ENCODE results near the gene ADAMTS20.
"Not testable (repeated sequence)": the region's sequence is repeated elsewhere in the genome, so short reads cannot be mapped to it uniquely, and the experiment has no call there.

The ADAMTS20 gene

GRCh38 chr12:43551971-43552559, at the start of gene ADAMTS20:
Gene ADAMTS20 (minus strand): TSS chr12:43552203. CDS start chr12:43551921, 282 bp downstream.
- DNase-seq (ENCODE audit: low spot score), result no peak

GRCh38 chr12:43599708-43600107, 47.7 kb upstream of the ADAMTS20 start:
- no peak for DNase-seq (ENCODE audit: low spot score)

GRCh38 chr12:43599066-43599465, 47.1 kb upstream of the ADAMTS20 start:
- no peak for DNase-seq (ENCODE audit: low spot score)

- DNase-seq (ENCODE audit: low spot score), result no peak
Observed at GRCh38 chr12:43590307-43590706, 38.3 kb upstream of the ADAMTS20 start.

GRCh38 chr12:43586646-43587245, 34.7 kb upstream of the ADAMTS20 start:
- no peak for DNase-seq (ENCODE audit: low spot score)

GRCh38 chr12:43585676-43586075, 33.7 kb upstream of the ADAMTS20 start:
- DNase-seq (ENCODE audit: low spot score), result no peak

GRCh38 chr12:43580601-43581000, 28.6 kb upstream of the ADAMTS20 start:
- DNase-seq (ENCODE audit: low spot score), result no peak

GRCh38 chr12:43579206-43579605, 27.2 kb upstream of the ADAMTS20 start:
- no peak for DNase-seq (ENCODE audit: low spot score)

- DNase-seq (ENCODE audit: low spot score), result no peak
Observed at GRCh38 chr12:43578782-43579181, 26.8 kb upstream of the ADAMTS20 start.

- no peak for DNase-seq (ENCODE audit: low spot score)
Observed at GRCh38 chr12:43577381-43577780, 25.4 kb upstream of the ADAMTS20 start.

- no peak for DNase-seq (ENCODE audit: low spot score)
Observed at GRCh38 chr12:43576162-43576561, 24.2 kb upstream of the ADAMTS20 start.

GRCh38 chr12:43571885-43572284, 19.9 kb upstream of the ADAMTS20 start:
- DNase-seq (ENCODE audit: low spot score), result no peak

- no peak for DNase-seq (ENCODE audit: low spot score)
Observed at GRCh38 chr12:43556057-43556456, 4.1 kb upstream of the ADAMTS20 start.

GRCh38 chr12:43551279-43551970, 578 bp downstream of the ADAMTS20 start:
- DNase-seq (ENCODE audit: low spot score), result no peak

- DNase-seq (ENCODE audit: low spot score), result no peak
Observed at GRCh38 chr12:43550831-43551271, 1.2 kb downstream of the ADAMTS20 start.

- no peak for DNase-seq (ENCODE audit: low spot score)
Observed at GRCh38 chr12:43544703-43545102, 7.3 kb downstream of the ADAMTS20 start.

GRCh38 chr12:43540470-43540869, 11.5 kb downstream of the ADAMTS20 start:
- no peak for DNase-seq (ENCODE audit: low spot score)

GRCh38 chr12:43537675-43538074, 14.3 kb downstream of the ADAMTS20 start:
- not testable (repeated sequence) for DNase-seq (ENCODE audit: low spot score)

- no peak for DNase-seq (ENCODE audit: low spot score)
Observed at GRCh38 chr12:43516045-43516444, 36.0 kb downstream of the ADAMTS20 start.

GRCh38 chr12:43501703-43502102, 50.3 kb downstream of the ADAMTS20 start:
- DNase-seq (ENCODE audit: low spot score), result no peak

GRCh38 chr12:43493261-43493797, 58.7 kb downstream of the ADAMTS20 start:
- no peak for DNase-seq (ENCODE audit: low spot score)

GRCh38 chr12:43482311-43483085, 69.5 kb downstream of the ADAMTS20 start:
- no peak for DNase-seq (ENCODE audit: low spot score)

All from CD4-positive, alpha-beta T cell treated with Interleukin-6 at 100 ng/mL for 8 hours (primary cell).